Keratinocyte (primary cell): ENCODE results near the gene SLBP.

Experiments used
- EZH2 ChIP-seq: IDR thresholded peaks from one replicate; pipeline ENCODE4 v1.6.1; 2012; ENCODE audit warnings: inconsistent platforms, mild to moderate bottlenecking, low read length, moderate library complexity
- TF ChIP-seq, protein P1 (sequence below), 3 experiments: IDR thresholded peaks in 1 of 3; conservative IDR thresholded peaks in 1 of 3; optimal IDR thresholded peaks in 1 of 3; 2 replicates in 2 of 3; 3 replicates in 1 of 3; pipeline versions ENCODE3 to v1.5.1; 2011; ENCODE audit warnings: low read length in 3 of 3, mild to moderate bottlenecking in 3 of 3, moderate library complexity in 2 of 3, control low read depth in 1 of 3, inconsistent platforms in 1 of 3; ENCODE audit not compliant: insufficient read depth in 2 of 3; ENCODE audit errors: extremely low read depth in 1 of 3

DNA sequence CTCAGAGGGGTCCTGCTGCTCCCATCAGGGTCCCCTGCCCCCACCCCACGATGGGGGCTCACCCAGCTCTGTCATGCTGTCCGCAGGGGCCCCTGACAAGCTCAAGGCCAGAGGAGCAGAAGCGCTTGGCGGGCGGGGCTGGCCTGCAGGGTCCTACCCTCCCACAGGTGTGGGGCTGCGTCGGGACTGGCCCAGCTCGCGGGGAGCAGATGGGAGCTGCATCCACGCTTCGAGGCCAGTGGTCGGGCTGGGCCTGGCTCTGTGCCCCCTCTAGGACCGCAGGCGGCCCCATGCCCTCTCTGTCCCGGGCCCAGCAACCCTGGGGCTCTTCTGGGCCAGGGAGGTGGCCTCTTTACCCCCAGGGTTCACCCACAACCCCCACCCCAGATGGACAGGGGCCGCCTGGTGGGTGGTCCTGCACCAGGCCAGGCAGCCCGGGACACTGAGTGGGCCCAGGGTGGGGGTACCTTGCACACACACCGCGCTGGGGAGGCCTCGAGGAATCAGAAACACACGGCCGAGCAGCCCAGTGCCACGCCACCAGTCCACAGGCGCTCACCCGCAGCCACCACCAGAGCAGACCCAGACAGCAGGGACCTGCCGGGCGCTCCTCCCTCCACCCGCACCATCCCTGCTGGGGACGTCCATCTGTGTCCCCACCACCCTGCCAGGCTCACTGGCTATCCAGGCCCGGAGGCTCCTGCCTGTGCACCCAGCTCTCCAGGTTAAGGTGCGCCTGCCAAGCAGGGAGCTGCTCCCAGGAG is 39.2 kb upstream of the SLBP start:
- TF ChIP-seq, protein P1, sequence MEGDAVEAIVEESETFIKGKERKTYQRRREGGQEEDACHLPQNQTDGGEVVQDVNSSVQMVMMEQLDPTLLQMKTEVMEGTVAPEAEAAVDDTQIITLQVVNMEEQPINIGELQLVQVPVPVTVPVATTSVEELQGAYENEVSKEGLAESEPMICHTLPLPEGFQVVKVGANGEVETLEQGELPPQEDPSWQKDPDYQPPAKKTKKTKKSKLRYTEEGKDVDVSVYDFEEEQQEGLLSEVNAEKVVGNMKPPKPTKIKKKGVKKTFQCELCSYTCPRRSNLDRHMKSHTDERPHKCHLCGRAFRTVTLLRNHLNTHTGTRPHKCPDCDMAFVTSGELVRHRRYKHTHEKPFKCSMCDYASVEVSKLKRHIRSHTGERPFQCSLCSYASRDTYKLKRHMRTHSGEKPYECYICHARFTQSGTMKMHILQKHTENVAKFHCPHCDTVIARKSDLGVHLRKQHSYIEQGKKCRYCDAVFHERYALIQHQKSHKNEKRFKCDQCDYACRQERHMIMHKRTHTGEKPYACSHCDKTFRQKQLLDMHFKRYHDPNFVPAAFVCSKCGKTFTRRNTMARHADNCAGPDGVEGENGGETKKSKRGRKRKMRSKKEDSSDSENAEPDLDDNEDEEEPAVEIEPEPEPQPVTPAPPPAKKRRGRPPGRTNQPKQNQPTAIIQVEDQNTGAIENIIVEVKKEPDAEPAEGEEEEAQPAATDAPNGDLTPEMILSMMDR (optimal IDR thresholded peaks at IDR 0.05 in 1 of 3, IDR thresholded peaks at IDR 0.05 in 1 of 3, conservative IDR thresholded peaks at IDR 0.05 in 1 of 3; ENCODE audit: extremely low read depth in 1 of 3, insufficient read depth in 2 of 3, low read length in 3 of 3), result no peak
- no peak for TF ChIP-seq EZH2
